HG02885 (cell line): ENCODE measurements around the gene SNX13.
"Not testable (repeated sequence)": the region's sequence is repeated elsewhere in the genome, so short reads cannot be mapped to it uniquely, and the experiment has no call there.

Experiments
- ATAC-seq: cut with Tn5 transposase; IDR thresholded peaks from one replicate; pipeline ENCODE4 v1.9.1; 2021; ENCODE audit warnings: mild to moderate bottlenecking; ENCODE audit not compliant: unreplicated experiment, poor library complexity

SNX13 gene

DNA sequence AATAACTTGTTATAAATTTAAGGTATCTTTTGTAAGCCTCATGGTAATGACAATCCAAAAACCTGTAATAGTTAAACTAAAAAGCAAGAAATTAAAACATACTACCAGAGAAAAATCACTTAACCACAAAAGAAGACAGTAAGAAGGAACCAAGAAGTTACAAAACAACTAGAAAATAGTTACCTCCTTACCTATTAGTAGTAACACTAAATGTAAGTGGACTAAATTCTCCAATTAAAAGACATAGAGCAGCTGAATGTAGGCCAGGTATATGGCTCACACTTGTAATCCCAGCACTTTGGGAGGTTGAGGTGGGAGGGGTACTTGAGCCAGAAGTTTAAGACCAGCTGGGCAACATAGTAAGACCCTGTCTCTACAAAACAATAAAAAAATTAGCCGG lies 84.0 kb downstream of the SNX13 start:
- no peak for ATAC-seq

DNA sequence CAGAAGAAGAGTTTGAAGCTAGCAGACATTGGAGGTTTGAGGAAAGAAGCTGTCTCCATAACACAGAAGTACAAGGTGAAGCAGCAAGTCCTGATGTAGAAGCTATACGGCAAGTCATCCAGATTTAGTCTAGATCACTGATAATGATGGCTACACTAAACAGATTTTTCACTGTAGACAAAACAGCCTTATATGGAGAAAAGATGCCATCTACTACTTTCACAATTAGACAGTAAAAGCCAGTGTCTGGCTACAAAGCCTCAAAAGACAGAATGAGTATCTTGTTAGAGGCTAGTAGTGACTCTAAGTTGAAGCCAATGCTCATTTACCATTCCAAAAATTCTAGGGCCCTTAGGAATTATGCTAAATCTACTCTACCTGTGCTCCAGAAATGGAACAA lies 85.1 kb downstream of the SNX13 start:
- no peak for ATAC-seq

DNA sequence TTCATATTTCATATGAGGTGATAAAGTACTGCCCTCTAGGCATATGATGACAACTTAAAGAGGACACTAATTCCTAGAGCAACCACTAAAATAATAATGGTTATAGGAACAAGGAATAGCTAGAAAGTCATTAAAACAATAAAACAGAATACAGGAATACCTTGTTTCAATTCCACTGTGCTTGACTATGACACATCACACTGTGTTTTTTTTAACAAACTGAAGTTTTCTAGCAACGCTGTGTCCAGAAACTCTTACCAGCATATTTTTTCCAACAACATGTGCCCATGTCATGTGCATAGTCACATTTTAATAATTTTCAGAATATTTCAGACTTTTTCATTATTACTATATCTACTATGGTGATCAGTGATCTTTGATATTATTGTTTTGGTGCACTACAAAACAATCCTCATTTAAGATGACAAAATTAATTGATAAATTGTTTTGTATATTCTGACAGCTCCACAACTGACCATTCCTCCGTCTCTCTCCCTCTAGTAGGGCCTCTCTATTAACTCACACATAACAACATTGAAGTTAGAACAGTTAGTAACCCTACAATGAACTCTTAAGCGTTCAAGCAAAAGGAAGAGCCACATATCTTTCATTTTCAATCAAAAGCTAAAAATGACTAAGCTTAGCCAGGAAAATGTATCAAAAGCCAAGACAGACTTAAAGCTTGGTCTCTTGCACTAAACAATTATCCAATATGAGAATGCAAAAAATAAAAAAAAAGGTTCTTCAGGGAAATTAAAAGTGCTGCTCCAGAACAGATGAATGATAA lies 85.8 kb downstream of the SNX13 start:
- no peak for ATAC-seq

DNA sequence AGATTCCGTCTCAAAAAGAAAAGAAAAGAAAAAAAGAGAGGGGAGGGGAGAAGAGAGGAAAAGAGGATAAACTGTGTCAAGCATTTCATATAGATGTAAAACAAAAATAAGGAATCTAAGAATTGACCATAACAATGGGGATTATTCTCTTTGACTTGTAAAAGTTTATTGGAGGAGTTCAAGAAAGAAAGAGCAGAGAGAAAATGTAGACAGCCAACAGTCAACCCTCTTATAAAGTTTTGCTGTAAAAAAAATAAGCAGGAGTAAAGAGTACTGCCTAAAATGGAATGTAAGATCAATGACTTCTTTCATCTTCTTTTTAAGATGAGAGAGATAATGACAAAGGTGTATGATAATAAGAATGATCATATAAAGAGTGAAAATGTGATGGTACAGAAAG lies 87.9 kb downstream of the SNX13 start:
- no peak for ATAC-seq

DNA sequence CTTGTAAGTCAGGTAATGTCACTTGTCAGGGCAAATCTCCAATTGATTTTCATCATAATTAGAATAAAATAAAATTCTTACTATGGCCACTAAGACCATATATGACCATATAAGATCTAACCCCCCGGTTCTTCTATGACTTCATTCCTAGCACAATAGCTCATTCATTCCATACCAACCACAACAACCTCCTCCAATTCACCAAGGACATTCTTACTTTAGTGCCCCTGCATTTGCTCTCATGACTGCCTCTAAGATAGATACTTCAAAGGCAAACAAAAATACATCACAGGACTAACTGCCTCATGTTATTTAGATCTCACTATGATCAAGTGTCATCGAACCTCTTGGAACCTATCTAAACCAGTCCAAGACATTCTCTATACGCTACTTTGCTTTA lies 90.8 kb downstream of the SNX13 start:
- ATAC-seq = no peak

DNA sequence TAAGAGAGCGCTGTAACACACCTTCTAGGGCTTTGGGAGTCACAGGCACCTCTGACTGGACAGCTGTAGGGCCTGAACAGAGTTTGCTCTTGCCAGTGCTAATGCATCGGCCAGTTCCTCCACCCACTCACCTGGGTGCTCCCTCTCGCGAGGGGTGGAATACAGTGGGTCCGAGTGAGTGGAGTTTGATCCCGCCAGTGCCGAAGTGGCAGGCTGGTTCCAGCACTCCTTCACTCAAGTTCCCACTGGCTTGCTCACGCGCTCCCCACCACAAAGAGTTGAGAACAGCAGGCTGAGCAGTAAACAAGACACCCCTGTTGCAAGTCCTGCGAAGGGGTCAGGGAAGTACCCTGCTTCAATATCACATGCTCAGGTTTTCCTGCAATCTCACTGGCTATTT lies 91.8 kb downstream of the SNX13 start:
- no peak for ATAC-seq

DNA sequence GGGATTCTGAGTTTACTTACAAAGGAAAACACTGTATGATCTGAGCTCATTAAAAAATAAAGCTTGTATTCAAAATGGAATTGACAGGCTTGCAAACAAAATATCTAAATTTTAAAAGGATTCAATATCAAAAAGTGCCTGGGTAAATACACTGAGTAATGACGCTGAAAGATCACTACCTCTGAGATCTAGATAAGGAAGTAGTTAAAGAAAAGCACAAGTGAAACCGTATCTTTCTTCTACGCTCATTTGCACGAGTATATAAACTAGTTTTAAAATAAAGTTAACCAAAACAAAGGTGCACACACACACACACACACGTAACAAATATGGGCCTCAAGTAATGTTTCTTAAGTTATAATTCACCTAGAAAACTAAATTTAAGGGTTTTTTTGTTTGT lies 93.4 kb downstream of the SNX13 start:
- ATAC-seq = no peak

DNA sequence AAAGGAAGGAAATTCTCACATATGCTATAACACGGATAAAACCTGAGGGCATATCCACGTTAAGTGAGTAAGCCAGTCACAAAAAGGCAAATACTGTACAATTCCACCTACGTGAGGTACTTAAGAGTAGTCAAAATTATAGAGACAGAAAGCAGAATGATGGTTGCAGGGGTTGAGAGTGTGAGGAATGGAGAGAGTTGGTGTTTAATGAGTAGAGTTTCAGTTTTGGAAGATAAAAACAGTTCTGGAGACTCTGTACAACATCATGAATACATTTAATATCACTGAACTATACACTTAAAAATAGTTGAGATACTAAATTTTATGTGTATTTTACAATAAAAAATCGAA lies 95.1 kb downstream of the SNX13 start:
- no peak for ATAC-seq

DNA sequence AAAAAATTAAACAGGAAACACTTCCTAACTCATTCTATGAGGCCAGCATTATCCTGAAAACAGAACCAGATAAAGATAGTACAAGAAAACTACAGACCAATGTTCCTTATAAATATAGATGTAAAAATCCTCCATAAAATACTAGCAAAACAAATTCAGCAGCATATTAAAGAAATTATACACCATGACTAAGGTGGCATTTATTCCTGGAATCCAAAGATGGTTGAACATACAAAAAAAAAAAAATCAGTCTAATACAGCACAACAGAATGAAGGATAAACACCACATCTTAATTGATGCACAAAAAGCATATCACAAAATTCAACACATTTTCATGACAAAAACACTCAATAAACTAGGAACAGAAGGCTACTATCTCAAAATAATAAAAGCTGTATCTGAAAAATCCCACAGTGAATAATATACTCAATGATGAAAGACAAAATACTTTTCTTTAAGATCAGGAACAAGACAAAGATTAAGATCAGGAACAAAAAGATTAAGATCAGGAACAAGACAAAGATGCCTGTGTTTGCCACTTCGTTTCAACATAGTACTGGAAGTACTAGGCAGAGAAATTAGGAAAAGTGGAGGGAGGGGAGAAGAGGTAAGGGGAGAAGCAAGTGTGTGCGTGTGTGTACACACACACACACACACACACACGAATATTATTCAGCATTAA lies 95.6 kb downstream of the SNX13 start:
- no peak for ATAC-seq

DNA sequence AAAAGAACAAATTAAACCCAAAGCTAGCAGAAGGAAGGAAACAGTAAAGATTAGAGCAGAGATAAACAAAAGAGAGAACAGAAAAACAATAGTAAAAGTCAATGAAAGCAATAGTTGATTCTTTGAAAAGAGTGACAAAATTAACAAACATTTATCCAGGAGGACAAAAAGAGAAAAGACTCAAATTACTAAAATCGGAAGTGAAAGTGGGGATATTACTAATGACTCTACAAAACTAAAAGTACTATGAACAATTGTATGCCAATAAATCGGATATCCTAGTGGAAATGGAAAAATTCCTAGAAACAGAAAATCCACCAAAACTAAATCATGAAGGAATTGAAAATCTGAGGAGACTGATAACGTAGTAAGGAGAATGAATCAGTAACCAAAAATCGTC lies 96.3 kb downstream of the SNX13 start:
- peak; percentile 60 for ATAC-seq

DNA sequence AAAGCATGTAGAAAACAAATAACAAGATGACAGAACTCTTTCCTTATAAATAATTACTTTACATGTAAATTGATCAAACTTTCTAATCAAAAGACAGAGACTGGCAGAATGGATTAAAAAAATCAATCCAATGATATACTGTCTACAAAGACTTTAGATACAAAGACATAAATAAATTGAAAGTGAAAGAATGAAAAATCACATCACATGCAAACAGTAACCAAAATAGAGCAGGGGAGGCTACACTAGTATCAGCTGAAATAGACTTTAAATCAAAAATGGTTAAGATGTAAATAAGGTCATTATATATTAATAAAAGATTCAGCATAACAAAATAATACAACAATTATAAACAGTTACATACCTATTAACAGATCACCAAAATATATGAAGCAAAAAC lies 97.3 kb downstream of the SNX13 start:
- ATAC-seq = no peak

DNA sequence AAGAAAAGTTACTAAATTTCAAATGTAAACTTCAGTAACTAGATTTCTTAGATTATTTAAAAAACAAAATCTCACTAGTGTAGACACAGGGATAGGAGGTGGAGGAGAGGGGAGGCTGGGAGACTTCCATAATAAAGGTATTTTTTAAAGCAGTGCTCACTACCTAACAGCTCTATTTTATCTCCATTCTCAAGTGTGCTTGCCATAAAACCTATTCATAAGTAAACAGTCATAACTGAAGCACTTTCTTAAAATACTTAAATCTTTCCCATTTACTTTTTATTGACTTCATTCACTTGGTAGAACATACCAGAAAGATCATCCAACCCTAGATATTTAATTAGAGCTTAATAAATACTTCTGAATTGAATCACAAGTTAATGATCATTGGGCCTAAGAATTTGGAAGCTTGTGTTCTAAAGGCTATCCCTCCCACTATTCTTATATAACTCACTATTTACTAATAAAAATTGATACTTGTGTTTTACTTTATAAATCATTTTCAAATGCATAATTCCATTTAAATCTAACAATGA lies 107.4 kb downstream of the SNX13 start:
- ATAC-seq = no peak

DNA sequence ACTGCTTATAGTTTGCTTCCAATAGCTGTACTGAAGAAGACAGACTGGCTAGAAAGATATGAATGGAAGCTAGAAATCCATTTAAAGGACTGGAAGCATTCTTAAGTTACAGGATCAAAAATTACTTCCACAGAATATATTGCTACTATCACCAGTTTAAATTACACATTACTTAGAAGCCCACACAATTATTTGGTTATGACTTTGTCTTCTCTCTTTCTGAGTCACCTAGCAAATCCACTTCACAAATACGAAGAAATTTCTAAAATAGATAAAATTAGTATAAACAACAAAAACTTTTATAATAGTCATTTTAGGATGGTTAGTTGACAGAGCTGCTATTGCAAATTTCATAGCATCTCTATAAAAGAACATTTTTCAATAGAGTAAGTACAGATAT lies 108.1 kb downstream of the SNX13 start:
- ATAC-seq = no peak

DNA sequence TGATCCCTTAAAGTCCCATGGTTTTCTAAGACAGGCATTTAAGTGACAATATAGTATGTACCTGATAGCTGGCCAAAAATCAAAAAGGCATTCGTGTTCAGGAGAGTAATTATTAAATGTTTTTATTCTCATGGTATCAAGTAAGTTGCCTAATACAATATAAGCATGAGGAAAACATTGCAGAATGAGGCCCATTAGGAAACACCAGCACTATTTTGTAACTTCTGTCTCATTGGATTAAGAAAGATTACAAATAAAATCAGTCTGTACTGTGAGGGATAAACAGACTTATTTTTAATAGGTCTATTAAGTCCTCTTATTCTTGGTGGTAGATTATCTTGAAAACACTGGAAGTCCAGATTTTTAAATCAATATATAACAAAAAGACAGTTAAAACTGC lies 110.1 kb downstream of the SNX13 start:
- ATAC-seq = no peak

DNA sequence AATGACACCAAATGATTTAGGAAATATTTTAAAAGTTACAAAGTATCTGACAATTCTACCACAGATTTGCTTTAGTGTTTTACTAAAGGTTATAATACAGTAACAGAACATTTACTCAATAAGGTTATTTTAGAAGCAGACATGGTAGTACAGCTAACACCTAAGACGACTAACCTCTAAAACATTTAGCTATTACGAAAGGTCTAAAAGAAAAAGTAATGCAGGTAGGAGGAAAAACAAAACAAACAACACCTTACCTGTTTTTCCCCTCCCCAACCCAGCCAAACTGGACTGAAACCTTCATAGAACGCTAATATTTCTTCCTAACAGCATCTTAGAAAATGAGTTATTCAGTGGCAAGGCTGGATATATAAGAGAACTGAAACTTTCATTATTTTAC lies 111.3 kb downstream of the SNX13 start:
- no peak for ATAC-seq

DNA sequence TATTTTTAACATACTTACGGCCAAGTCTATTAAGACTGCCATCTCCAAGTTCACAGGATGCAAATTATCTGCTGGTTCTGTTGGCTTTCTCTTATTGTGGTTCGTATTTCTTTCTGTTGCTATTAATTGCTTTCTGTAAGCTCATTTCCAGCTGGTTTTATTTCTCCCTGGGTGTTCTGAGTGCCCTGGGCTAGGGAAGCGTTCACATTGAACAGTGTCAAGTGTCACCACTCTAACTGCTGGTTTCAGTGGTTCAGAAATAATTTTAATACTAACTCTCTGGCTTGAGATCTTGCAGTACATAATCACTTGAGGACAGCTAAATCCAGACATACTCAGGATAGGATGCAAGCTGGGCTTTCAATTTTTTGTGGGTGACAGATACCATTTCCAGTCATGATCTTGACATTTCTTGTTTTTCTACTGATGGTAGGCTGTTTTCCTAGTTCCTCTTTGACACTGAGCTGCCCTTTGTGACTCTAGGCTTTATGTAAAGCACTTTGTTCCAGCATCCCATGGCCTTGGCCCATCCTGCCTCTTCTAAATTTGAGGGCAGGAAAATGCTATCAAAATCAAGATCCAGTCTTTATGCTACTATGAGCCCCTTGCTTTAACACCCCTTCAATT lies 117.6 kb downstream of the SNX13 start:
- no peak for ATAC-seq

DNA sequence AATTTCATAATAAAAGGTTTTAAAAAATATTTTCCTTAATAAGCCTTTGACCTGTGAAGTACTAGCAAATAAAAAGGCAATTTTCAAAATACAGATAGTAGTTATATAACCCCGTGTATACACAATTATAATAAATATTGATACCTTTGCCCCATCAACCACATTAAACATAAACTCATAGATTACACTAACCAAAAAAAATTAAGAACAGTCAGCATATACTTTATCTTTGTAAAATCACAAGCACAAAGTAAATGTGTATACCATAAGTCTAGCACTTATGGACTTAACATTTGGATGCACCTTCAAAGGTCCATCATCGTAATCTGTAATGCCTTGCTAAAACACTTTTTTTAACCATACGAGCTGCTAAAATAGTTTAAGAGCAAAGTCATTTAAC lies 123.4 kb downstream of the SNX13 start:
- no peak for ATAC-seq

DNA sequence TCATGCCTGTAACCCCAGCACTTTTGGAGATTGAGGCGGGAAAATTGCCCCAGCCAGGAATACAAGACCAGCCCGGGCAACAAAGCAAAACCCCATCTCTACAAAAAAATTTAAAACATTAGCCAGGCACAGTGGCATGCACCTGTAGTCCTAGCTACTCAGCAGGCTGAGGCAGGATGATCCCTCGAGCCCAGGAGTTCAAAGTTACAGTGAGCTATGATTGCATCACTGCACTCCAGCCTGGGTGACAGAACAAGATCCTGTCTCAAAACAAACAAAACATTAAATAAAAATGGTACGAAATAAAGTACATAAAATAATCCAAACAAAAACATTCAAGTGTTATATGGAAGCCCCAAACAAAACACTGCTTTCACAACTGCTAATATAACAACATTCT lies 125.0 kb downstream of the SNX13 start:
- ATAC-seq = no peak

DNA sequence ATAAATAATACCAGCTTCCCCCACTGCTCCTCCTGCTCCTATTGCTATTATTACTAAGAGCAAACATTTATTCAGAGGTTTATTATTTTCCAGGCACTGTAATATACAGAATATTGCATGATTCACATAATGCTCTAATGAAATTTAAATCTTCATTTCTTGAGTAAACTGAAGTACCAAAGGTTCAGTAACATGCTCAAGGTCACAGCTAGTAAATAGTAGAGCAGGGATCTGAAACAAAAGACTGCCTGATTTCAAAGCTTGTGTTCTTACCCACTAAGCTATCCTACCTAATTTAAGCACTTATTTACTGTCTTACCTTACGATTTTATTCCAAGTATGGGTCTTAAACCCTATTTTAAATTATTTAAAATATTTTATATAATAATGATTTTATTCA lies 126.2 kb downstream of the SNX13 start:
- ATAC-seq = no peak

DNA sequence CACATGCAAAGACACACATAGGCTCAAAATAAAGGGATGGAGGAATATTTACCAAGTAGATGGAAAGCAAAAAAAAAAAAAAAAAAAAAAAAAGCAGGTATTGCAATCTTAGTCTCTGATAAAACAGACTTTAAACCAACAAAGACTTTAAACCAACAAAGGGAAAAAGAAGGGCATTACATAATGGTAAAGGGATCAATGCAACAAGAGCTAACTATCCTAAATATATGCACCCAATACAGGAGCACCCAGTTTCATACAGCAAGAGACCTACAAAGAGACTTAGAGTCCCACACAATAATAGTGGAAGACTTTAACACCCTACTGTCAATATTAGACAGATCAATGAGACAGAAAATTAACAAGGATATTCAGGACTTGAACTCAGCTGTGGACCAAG lies 131.1 kb downstream of the SNX13 start:
- ATAC-seq = not testable (repeated sequence)

DNA sequence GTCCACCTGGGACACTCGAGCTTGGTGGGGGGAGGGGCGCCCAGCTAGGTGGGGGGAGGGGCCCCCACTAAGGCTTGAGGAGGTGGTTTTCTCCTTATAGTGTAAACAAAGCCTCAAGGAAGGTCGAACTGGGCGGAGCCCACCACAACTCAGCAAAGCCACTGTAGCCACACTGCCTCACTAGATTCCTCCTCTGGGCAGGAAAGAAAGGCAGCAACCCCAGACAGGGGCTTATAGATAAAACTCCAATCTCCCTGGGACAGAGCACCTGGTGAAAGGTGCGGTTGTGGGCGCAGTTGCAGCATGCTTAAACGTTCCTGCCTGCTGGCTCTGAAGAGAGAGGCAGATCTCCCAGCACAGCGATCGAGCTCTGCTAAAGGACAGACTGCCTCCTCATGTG lies 133.1 kb downstream of the SNX13 start:
- ATAC-seq = no peak

DNA sequence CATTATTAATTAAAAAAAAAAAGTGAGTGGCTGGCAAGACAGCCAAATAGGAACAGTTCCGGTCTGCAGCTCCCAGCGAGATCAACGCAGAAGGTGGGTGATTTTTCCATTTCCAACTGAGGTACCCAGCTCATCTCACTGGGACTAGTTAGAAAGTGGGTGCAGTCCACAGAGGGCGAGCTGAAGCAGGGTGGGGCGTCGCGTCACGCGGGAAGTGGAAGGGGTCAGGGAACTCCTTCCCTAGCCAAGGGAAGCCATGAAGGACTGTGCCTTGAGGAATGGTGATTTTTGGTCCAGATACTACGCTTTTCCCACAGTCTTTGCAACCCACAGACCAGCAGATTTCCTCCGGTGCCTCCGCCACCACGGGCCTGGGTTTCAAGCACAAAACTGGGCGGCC lies 133.7 kb downstream of the SNX13 start:
- no peak for ATAC-seq
